PC-9 (cell line): ENCODE measurements around the gene FAM149A. TPM values are rescaled to one million over a fixed set of nuclear protein-coding genes. Genes with fewer than 3 reads are reported as not detected.

ENCODE experiments used
- BruUV-seq: library from RNA; stranded (reverse); fragments of 400-500 nt; replicated peaks from 2 replicates; lab custom pipeline; 2021; lab: Mats Ljungman, UMichigan
- CTCF ChIA-PET: fragments of 300-600 bp; sonication (Branson Sonifier 250); formaldehyde crosslinking; loops from one replicate; lab custom pipeline; 2022; ENCODE audit warnings: antibody characterized with exemption; lab: Charles Lee
- POLR2A ChIA-PET: fragments of 300-600 bp; sonication (Branson Sonifier 250); formaldehyde crosslinking; loops from one replicate; lab custom pipeline; 2022; ENCODE audit warnings: antibody characterized with exemption; ENCODE audit not compliant: unreplicated experiment; lab: Charles Lee
- DNase-seq, 2 experiments: peaks; one replicate each; pipeline versions ENCODE4 v3.0.0 to v3.0.0-alpha.2; 2015 to 2022; ENCODE audit warnings: mixed read lengths in 1 of 2
- H2AFZ ChIP-seq: fragments of 200-600 bp; sonication (generic); 2 replicates; pipeline ENCODE4 v1.8.1; 2017; ENCODE audit warnings: antibody characterized with exemption
- H3F3A ChIP-seq: fragments of 200-600 bp; sonication (generic); 2 replicates; pipeline ENCODE4 v1.8.1; 2017; ENCODE audit warnings: antibody characterized with exemption, mild to moderate bottlenecking, low read depth; ENCODE audit not compliant: insufficient read depth
- H3K27ac ChIP-seq: fragments of 200-600 bp; sonication (generic); 2 replicates; pipeline ENCODE4 v1.6.1; 2016; ENCODE audit warnings: mixed run types
- H3K27me3 ChIP-seq: fragments of 200-600 bp; sonication (generic); 2 replicates; pipeline ENCODE4 v1.6.1; 2016; ENCODE audit warnings: low read depth, mixed run types; ENCODE audit not compliant: insufficient read depth
- H3K36me3 ChIP-seq: fragments of 200-600 bp; sonication (generic); 2 replicates; pipeline ENCODE4 v1.6.1; 2016; ENCODE audit warnings: low read depth, mixed run types
- H3K4me1 ChIP-seq: fragments of 200-600 bp; sonication (generic); replicated peaks from 2 replicates; pipeline ENCODE4 v1.6.1; 2016; ENCODE audit warnings: mixed run types; ENCODE audit not compliant: insufficient read depth
- H3K4me2 ChIP-seq: fragments of 200-600 bp; sonication (generic); 2 replicates; pipeline ENCODE4 v1.6.1; 2017; ENCODE audit warnings: mixed run types
- H3K4me3 ChIP-seq: fragments of 200-600 bp; sonication (generic); 2 replicates; pipeline ENCODE4 v1.6.1; 2016; ENCODE audit warnings: mixed run types
- H3K79me2 ChIP-seq: fragments of 200-600 bp; sonication (generic); 2 replicates; pipeline ENCODE4 v1.6.1; 2017; ENCODE audit warnings: low read depth, mixed run types
- H3K9me2 ChIP-seq: fragments of 200-600 bp; sonication (generic); 2 replicates; pipeline ENCODE4 v1.8.1; 2017; ENCODE audit warnings: mild to moderate bottlenecking; ENCODE audit not compliant: insufficient read depth
- H3K9me3 ChIP-seq: fragments of 200-600 bp; sonication (generic); 2 replicates; pipeline ENCODE4 v1.8.1; 2016; ENCODE audit warnings: low read depth; ENCODE audit not compliant: insufficient read depth
- H4K20me1 ChIP-seq: fragments of 200-600 bp; sonication (generic); 2 replicates; pipeline ENCODE4 v1.8.1; 2017; ENCODE audit not compliant: insufficient read depth
- EZH2 ChIP-seq: fragments of 200-600 bp; sonication (generic); IDR thresholded peaks from 2 replicates; pipeline ENCODE4 v1.8.0; 2017; ENCODE audit warnings: antibody characterized with exemption, low read depth
- intact Hi-C: fragments of 100-400 bp; cut with micrococcal nuclease; formaldehyde crosslinking; loops from one replicate; pipeline ENCODE4 v1.10.0; 2022; ENCODE audit not compliant: unreplicated experiment
- total RNA-seq: library from RNA; stranded (reverse); gene quantifications from 2 replicates; pipeline ENCODE4 v1.2.3, GENCODE V29; 2021
- TF ChIP-seq, protein P1 (sequence below): fragments of 200-600 bp; sonication (generic); conservative IDR thresholded peaks from 2 replicates; pipeline ENCODE4 v1.6.1; 2017; ENCODE audit warnings: mixed run types, antibody characterized with exemption, mild to moderate bottlenecking, moderate library complexity

Gene FAM149A
- total RNA-seq, 1 experiment from 2014 or later, result 0.26 TPM

DNA sequence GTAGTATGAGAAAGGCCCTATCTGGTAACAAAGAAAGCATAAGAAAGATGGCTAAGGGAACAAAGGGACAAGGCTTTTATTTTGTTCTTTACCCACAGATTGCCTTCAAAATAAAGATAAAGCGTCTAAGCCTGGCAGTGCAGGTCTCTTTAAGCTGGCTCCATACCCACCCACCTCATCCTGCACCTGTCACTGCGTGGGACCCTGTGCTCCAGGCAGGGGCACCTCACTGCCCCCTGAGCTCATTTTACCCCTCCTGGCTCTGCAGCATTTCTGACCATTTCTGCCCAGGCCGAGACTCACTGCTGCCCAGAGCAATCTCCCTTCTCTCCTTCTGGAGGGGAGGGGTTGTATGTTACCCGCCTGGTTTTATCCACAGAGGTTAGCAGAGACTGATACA is 85.2 kb downstream of the FAM149A start:
- Histone ChIP-seq H3F3A (no peaks in the 10 kb centered on the region), H2AFZ (no peak overlapping the region), H3K79me2 (no peaks in the 10 kb centered on the region), H3K9me2 (no peaks in the 10 kb centered on the region), H4K20me1 (no peaks in the 10 kb centered on the region), H3K4me1 (peaks cover 8% of the 10 kb centered on the region), H3K4me2 (peak overlapping the region; percentile 92), H3K36me3 (no peaks in the 10 kb centered on the region), H3K4me3 (peak overlapping the region; percentile 70; the same call in 1 of the 2 replicates), H3K9me3 (no peaks in the 10 kb centered on the region), H3K27me3 (no peaks in the 10 kb centered on the region), H3K27ac (no peak overlapping the region)
- CTCF ChIA-PET, result no interaction called here
- POLR2A ChIA-PET, result no interaction called here
- intact Hi-C loops, result loop anchor here (2.0 kb wide), 1 partner anchor 121 kb away; the partner anchor contains the start of gene TLR3
- DNase-seq, result no peak
- no TSS peak for BruUV-seq
- TF ChIP-seq, protein P1, sequence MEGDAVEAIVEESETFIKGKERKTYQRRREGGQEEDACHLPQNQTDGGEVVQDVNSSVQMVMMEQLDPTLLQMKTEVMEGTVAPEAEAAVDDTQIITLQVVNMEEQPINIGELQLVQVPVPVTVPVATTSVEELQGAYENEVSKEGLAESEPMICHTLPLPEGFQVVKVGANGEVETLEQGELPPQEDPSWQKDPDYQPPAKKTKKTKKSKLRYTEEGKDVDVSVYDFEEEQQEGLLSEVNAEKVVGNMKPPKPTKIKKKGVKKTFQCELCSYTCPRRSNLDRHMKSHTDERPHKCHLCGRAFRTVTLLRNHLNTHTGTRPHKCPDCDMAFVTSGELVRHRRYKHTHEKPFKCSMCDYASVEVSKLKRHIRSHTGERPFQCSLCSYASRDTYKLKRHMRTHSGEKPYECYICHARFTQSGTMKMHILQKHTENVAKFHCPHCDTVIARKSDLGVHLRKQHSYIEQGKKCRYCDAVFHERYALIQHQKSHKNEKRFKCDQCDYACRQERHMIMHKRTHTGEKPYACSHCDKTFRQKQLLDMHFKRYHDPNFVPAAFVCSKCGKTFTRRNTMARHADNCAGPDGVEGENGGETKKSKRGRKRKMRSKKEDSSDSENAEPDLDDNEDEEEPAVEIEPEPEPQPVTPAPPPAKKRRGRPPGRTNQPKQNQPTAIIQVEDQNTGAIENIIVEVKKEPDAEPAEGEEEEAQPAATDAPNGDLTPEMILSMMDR, result no peak
- no peak for TF ChIP-seq EZH2

DNA sequence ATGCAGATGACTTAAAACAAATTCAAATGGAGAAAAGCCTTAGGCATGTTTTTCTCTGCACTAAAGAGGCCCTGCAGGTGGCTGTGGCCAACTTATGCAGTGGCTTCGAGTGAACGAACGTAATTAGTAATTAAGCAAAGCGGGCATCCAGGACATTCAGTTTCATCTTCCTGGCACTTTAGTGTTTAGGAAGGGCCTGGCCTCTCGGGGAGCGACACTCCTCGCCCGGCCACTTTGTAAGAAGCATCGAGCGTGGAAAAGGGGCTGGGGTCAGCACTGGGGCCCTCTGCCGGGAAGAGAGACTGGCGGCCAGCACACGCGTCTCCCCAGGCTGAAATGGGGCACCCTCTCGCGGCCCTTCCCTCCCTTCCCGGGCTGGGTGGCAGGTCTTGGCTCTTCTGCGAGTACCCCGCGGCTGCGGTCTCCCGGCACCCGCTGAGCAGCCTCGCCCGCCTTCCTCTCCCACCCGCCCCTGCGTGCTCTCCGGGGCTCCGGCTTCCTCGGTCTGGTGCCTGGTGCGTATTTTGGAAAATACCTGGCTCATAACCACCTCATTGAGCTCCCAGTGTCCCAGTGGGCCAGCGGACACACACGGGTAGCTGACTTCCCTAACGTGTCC is 86.2 kb downstream of the FAM149A start:
- peaks cover 8% of the 10 kb centered on the region for H3K4me1 ChIP-seq
- peak overlapping the region; percentile 93 for H2AFZ ChIP-seq
- no TSS peak for BruUV-seq
- H3K27me3 ChIP-seq, result no peaks in the 10 kb centered on the region
- no peaks in the 10 kb centered on the region for H3K36me3 ChIP-seq
- H4K20me1 ChIP-seq, result no peaks in the 10 kb centered on the region
- H3K79me2 ChIP-seq, result no peaks in the 10 kb centered on the region
- peak overlapping the region; percentile 92 for H3K4me2 ChIP-seq
- TF ChIP-seq EZH2, result no peak
- TF ChIP-seq, protein P1, result no peak
- H3K27ac ChIP-seq, result no peak overlapping the region
- DNase-seq, result no peak
- ChIA-PET POLR2A (interaction anchor here (0.6 to 0.7 kb wide), 2 partner anchors 794 to 856 kb away, joined by 3 read pairs; partner anchors contain the start of gene ANKRD37), CTCF (no interaction called here)
- no peaks in the 10 kb centered on the region for H3K9me2 ChIP-seq
- intact Hi-C loops, result loop anchor here (2.0 kb wide), 1 partner anchor 122 kb away; the partner anchor contains the start of gene TLR3
- H3K4me3 ChIP-seq, result peak overlapping the region; percentile 70
- H3F3A ChIP-seq, result no peaks in the 10 kb centered on the region
- H3K9me3 ChIP-seq, result no peaks in the 10 kb centered on the region

DNA sequence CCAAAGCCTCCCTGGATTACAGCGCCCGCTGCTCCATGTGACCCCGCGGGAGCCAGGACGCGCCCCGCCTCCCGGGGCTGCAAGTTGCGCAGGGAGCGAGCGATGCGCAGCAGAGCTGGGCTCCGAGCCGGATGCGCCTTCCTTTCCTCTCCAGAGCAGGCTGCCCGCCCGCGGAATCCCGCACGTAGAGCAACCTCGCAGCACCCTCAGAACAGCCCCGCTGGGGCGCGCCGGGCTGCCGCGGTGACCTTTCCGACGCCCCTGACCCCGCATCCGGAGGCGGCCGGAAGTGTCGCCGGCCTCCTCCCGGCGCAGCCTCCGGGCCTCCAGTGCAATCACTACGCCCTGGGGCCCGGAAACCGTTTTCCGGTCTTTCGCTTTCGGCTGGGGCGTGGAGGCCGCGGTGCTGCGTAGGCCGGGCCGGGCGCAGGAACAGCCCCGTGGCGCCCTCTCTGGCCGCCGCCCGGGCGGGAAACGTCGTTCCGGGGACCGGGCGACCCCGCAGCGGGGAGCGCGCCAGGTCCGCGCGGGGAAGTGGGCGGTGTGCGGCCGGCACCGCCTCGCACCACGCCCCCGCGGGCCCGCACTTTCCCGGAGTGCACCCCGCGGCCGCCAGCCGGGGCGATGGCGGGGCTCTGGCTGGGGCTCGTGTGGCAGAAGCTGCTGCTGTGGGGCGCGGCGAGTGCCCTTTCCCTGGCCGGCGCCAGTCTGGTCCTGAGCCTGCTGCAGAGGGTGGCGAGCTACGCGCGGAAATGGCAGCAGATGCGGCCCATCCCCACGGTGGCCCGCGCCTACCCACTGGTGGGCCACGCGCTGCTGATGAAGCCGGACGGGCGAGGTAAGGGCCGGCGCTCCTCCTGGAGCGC is 86.9 kb downstream of the FAM149A start, which contains the start of gene CYP4V2:
Gene CYP4V2, plus strand, starts transcription at position 368 of the 866 bp plus-strand sequence. Its CDS starts 257 bp downstream, at position 625.
- Histone ChIP-seq H3K79me2 (no peaks in the 10 kb centered on the region), H2AFZ (peak within 1 kb of the TSS; percentile 93), H3K4me1 (peaks cover 8% of the 10 kb centered on the region), H3K9me3 (no peaks in the 10 kb centered on the region), H3K36me3 (no peaks in the 10 kb centered on the region), H3K9me2 (no peaks in the 10 kb centered on the region), H3K27ac (no peak within 1 kb of the TSS), H3F3A (no peaks in the 10 kb centered on the region), H4K20me1 (no peaks in the 10 kb centered on the region), H3K27me3 (no peaks in the 10 kb centered on the region), H3K4me2 (peak within 1 kb of the TSS; percentile 92), H3K4me3 (peak within 1 kb of the TSS; percentile 70)
- CTCF ChIA-PET, result interaction anchor here (0.6 kb wide), 1 partner anchor 40 kb away, joined by 3 read pairs; no protein-coding TSS in a partner anchor
- BruUV-seq, result no TSS peak
- TF ChIP-seq, protein P1, result no peak
- TF ChIP-seq EZH2, result no peak
- peak in 1 of 2 experiments; percentile 78 for DNase-seq
- POLR2A ChIA-PET, result interaction anchor here (0.6 to 0.7 kb wide), 3 partner anchors 26 to 857 kb away, joined by 3 to 6 read pairs (median 3); partner anchors contain the start of gene ANKRD37
- intact Hi-C loops, result loop anchor here (2.0 kb wide), 1 partner anchor 123 kb away; the partner anchor contains the start of gene TLR3
